ENCODE results near the gene EPHB3.

EPHB3 gene

GRCh38 chr3:184608209-184608608 is 46.6 kb downstream of the EPHB3 start:
- no peak overlapping the region for H3K27ac ChIP-seq
- no peak for TF ChIP-seq CTCF (IDR thresholded peaks at IDR 0.05)
- no peaks in the 10 kb centered on the region for H3K36me3 ChIP-seq (ENCODE audit: control insufficient read depth, insufficient read depth, low read length)
- no peak overlapping the region for H3K4me3 ChIP-seq (ENCODE audit: low read depth, low read length)
- no peak overlapping the region for H2AFZ ChIP-seq
- no peaks in the 10 kb centered on the region for H3K79me2 ChIP-seq
- no peaks in the 10 kb centered on the region for H3K4me1 ChIP-seq
- H3K4me2 ChIP-seq (ENCODE audit: low read length), result no peak overlapping the region
- no peak overlapping the region for H3K9ac ChIP-seq
- no peaks in the 10 kb centered on the region for H3K27me3 ChIP-seq (ENCODE audit: control insufficient read depth, insufficient read depth, low read length)
- no peaks in the 10 kb centered on the region for H3K9me3 ChIP-seq (ENCODE audit: control insufficient read depth, low read length)

- no peak overlapping the region for H2AFZ ChIP-seq
- H3K9ac ChIP-seq, result no peak overlapping the region
- no peaks in the 10 kb centered on the region for H3K4me1 ChIP-seq
- no peak for TF ChIP-seq CTCF (IDR thresholded peaks at IDR 0.05)
- no peaks in the 10 kb centered on the region for H3K36me3 ChIP-seq (ENCODE audit: control insufficient read depth, insufficient read depth, low read length)
- H3K27ac ChIP-seq, result no peak overlapping the region
- H3K79me2 ChIP-seq, result no peaks in the 10 kb centered on the region
- H3K27me3 ChIP-seq (ENCODE audit: control insufficient read depth, insufficient read depth, low read length), result no peaks in the 10 kb centered on the region
- no peak overlapping the region for H3K4me3 ChIP-seq (ENCODE audit: low read depth, low read length)
- H3K4me2 ChIP-seq (ENCODE audit: low read length), result no peak overlapping the region
- no peaks in the 10 kb centered on the region for H3K9me3 ChIP-seq (ENCODE audit: control insufficient read depth, low read length)
These were observed 48.1 kb downstream of the EPHB3 start for GRCh38 chr3:184609476-184610244.

- no peaks in the 10 kb centered on the region for H3K9me3 ChIP-seq (ENCODE audit: control insufficient read depth, low read length)
- no peak overlapping the region for H3K4me3 ChIP-seq (ENCODE audit: low read depth, low read length)
- no peak overlapping the region for H3K27ac ChIP-seq
- H3K36me3 ChIP-seq (ENCODE audit: control insufficient read depth, insufficient read depth, low read length), result no peaks in the 10 kb centered on the region
- no peak overlapping the region for H3K4me2 ChIP-seq (ENCODE audit: low read length)
- no peak overlapping the region for H3K9ac ChIP-seq
- no peaks in the 10 kb centered on the region for H3K4me1 ChIP-seq
- H2AFZ ChIP-seq, result no peak overlapping the region
- TF ChIP-seq CTCF (IDR thresholded peaks at IDR 0.05), result no peak
- no peaks in the 10 kb centered on the region for H3K79me2 ChIP-seq
- H3K27me3 ChIP-seq (ENCODE audit: control insufficient read depth, insufficient read depth, low read length), result no peaks in the 10 kb centered on the region
These were observed 48.8 kb downstream of the EPHB3 start for GRCh38 chr3:184610245-184610871.

- H2AFZ ChIP-seq, result no peak overlapping the region
- H3K9ac ChIP-seq, result no peak overlapping the region
- no peak overlapping the region for H3K27ac ChIP-seq
- no peak overlapping the region for H3K4me2 ChIP-seq (ENCODE audit: low read length)
- H3K9me3 ChIP-seq (ENCODE audit: control insufficient read depth, low read length), result no peaks in the 10 kb centered on the region
- H3K4me1 ChIP-seq, result no peaks in the 10 kb centered on the region
- H3K36me3 ChIP-seq (ENCODE audit: control insufficient read depth, insufficient read depth, low read length), result no peaks in the 10 kb centered on the region
- TF ChIP-seq CTCF (IDR thresholded peaks at IDR 0.05), result no peak
- H3K4me3 ChIP-seq (ENCODE audit: low read depth, low read length), result no peak overlapping the region
- no peaks in the 10 kb centered on the region for H3K27me3 ChIP-seq (ENCODE audit: control insufficient read depth, insufficient read depth, low read length)
- H3K79me2 ChIP-seq, result no peaks in the 10 kb centered on the region
These were observed 50.2 kb downstream of the EPHB3 start for GRCh38 chr3:184611607-184612281.

Measured in parathyroid adenoma (tissue), 2 donors.